Gastroesophageal sphincter (tissue), 4 donors: ENCODE data around the gene TSPAN12. TPM values are rescaled to one million over a fixed set of nuclear protein-coding genes. Genes with fewer than 3 reads are reported as not detected.

Experiments
- ATAC-seq: fragments of 150-250 bp; one replicate; pipeline ENCODE4 v1.9.1; 2016; ENCODE audit warnings: mild to moderate bottlenecking, moderate library complexity
- H3K27ac ChIP-seq, 4 donors: fragments of 200-600 bp; sonication (generic) in 3 of 4; 1 replicate in 3 of 4; 2 replicates in 1 of 4; pipeline ENCODE4 v1.5.1; 2016 to 2019
- H3K27me3 ChIP-seq: fragments of 200-600 bp; sonication (generic); one replicate; pipeline ENCODE4 v1.5.1; 2019
- H3K36me3 ChIP-seq, 2 donors: fragments of 200-600 bp; sonication (generic); one replicate each; pipeline ENCODE4 v1.5.1; 2019; ENCODE audit warnings: control low read depth in 1 of 2
- H3K4me1 ChIP-seq, 3 donors: fragments of 200-600 bp; sonication (generic); 1 replicate in 2 of 3; 2 replicates in 1 of 3; pipeline ENCODE4 v1.5.1; 2016 to 2019; ENCODE audit warnings: control low read depth in 2 of 3
- H3K4me3 ChIP-seq, 2 donors: fragments of 200-600 bp; sonication (generic); one replicate each; pipeline ENCODE4 v1.5.1; 2019; ENCODE audit warnings: mild to moderate bottlenecking in 1 of 2, moderate library complexity in 1 of 2
- H3K9me3 ChIP-seq, 3 donors: fragments of 200-600 bp; sonication (generic); one replicate each; pipeline ENCODE4 v1.5.1; 2017 to 2019; ENCODE audit warnings: control low read depth in 2 of 3
- CTCF ChIP-seq, 4 experiments: fragments of 200-600 bp in 2 of 4; fragments of 450-650 bp in 2 of 4; sonication (generic) in 1 of 4; IDR thresholded peaks; one replicate each; pipeline ENCODE4 v1.5.1; 2017 to 2019; ENCODE audit warnings: antibody characterized with exemption in 4 of 4, mild to moderate bottlenecking in 2 of 4, moderate library complexity in 2 of 4
- EP300 ChIP-seq: sonication (generic); formaldehyde crosslinking; IDR thresholded peaks from one replicate; pipeline ENCODE4 v1.6.1; 2017; ENCODE audit warnings: antibody characterized with exemption, mild to moderate bottlenecking
- POLR2A ChIP-seq, 2 donors: fragments of 450-650 bp; IDR thresholded peaks; one replicate each; pipeline ENCODE4 v1.6.1; 2017; ENCODE audit warnings: antibody characterized with exemption in 2 of 2, mild to moderate bottlenecking in 2 of 2, moderate library complexity in 1 of 2
- POLR2AphosphoS5 ChIP-seq: sonication (generic); formaldehyde crosslinking; IDR thresholded peaks from one replicate; pipeline ENCODE4 v1.6.1; 2017; ENCODE audit warnings: antibody characterized with exemption
- WGBS, 2 donors: methylation state at CpG; one replicate each; pipeline ENCODE4 v1.1.5; 2018; ENCODE audit warnings: low coverage in 1 of 2; 5-methylcytosine and 5-hydroxymethylcytosine counted together
- total RNA-seq, 4 donors: library from RNA; depleted of rRNA; stranded (reverse); fragments of >200 nt; gene quantifications; one replicate each; pipeline ENCODE4 v1.1.0, GENCODE V29; 2016

TSPAN12 gene
- total RNA-seq, 4 donors from 2014 or later = 4.4 to 25.3 (median 6.9) TPM

GRCh38 chr7:120829487-120829886, 28.5 kb downstream of the TSPAN12 start:
- no peak overlapping the region for H3K4me3 ChIP-seq
- ATAC-seq = no peak
- no peaks in the 10 kb centered on the region for H3K4me1 ChIP-seq
- no peaks in the 10 kb centered on the region for H3K36me3 ChIP-seq
- H3K27me3 ChIP-seq = no peaks in the 10 kb centered on the region
- 93 to 94% methylated on average over 2 of the region's 2 CpGs for WGBS, 2 donors
- no peaks in the 10 kb centered on the region for H3K9me3 ChIP-seq
- TF ChIP-seq EP300 (no peak), CTCF (IDR thresholded peaks at IDR 0.05) (no peak), POLR2AphosphoS5 (no peak), POLR2A (IDR thresholded peaks at IDR 0.05) (no peak)
- no peak overlapping the region for H3K27ac ChIP-seq

- no peak overlapping the region for H3K4me3 ChIP-seq
- H3K36me3 ChIP-seq = no peaks in the 10 kb centered on the region
- H3K27me3 ChIP-seq = no peaks in the 10 kb centered on the region
- TF ChIP-seq EP300 (no peak), POLR2A (IDR thresholded peaks at IDR 0.05) (no peak), POLR2AphosphoS5 (no peak), CTCF (IDR thresholded peaks at IDR 0.05) (no peak)
- H3K9me3 ChIP-seq = no peaks in the 10 kb centered on the region
- H3K4me1 ChIP-seq = no peaks in the 10 kb centered on the region
- WGBS, 2 donors = 75 to 83% methylated on average over 2 of the region's 2 CpGs
- H3K27ac ChIP-seq = no peak overlapping the region
- no peak for ATAC-seq
These were observed 29.4 kb downstream of the TSPAN12 start for GRCh38 chr7:120828528-120828927.

- no peaks in the 10 kb centered on the region for H3K36me3 ChIP-seq
- H3K4me1 ChIP-seq = no peaks in the 10 kb centered on the region
- H3K27ac ChIP-seq = no peak overlapping the region
- ATAC-seq = no peak
- H3K27me3 ChIP-seq = no peaks in the 10 kb centered on the region
- no peak overlapping the region for H3K4me3 ChIP-seq
- WGBS, 2 donors = 35 to 36% methylated on average over 8 of the region's 8 CpGs
- no peak for TF ChIP-seq CTCF (IDR thresholded peaks at IDR 0.05)
- no peak for TF ChIP-seq POLR2AphosphoS5
- no peak for TF ChIP-seq EP300
- no peak for TF ChIP-seq POLR2A (IDR thresholded peaks at IDR 0.05)
- no peaks in the 10 kb centered on the region for H3K9me3 ChIP-seq
These were observed 30.4 kb downstream of the TSPAN12 start for GRCh38 chr7:120827371-120828118.

- H3K4me3 ChIP-seq = no peak overlapping the region
- H3K27me3 ChIP-seq = no peaks in the 10 kb centered on the region
- H3K27ac ChIP-seq = no peak overlapping the region
- no peaks in the 10 kb centered on the region for H3K36me3 ChIP-seq
- ATAC-seq = no peak
- H3K9me3 ChIP-seq = no peaks in the 10 kb centered on the region
- no peaks in the 10 kb centered on the region for H3K4me1 ChIP-seq
- no peak for TF ChIP-seq POLR2AphosphoS5
- no peak for TF ChIP-seq POLR2A (IDR thresholded peaks at IDR 0.05)
- TF ChIP-seq EP300 = no peak
- TF ChIP-seq CTCF (IDR thresholded peaks at IDR 0.05) = no peak
- WGBS, 2 donors = 18 to 23% methylated on average over 2 of the region's 2 CpGs
These were observed 32.4 kb downstream of the TSPAN12 start for GRCh38 chr7:120825576-120825975.

- Histone ChIP-seq H3K4me3 (no peak overlapping the region), H3K27ac (no peak overlapping the region)
- WGBS, 2 donors = 21 to 22% methylated on average over 1 of the region's 1 CpG
These were observed 32.8 kb downstream of the TSPAN12 start for GRCh38 chr7:120825152-120825551.

More at GRCh38 chr7:120825152-120825551, 32.8 kb downstream of the TSPAN12 start:
- Histone ChIP-seq H3K27me3 (no peaks in the 10 kb centered on the region), H3K9me3 (no peaks in the 10 kb centered on the region), H3K4me1 (no peaks in the 10 kb centered on the region), H3K36me3 (no peaks in the 10 kb centered on the region)
- no peak for ATAC-seq
- TF ChIP-seq POLR2A (IDR thresholded peaks at IDR 0.05) = no peak
- no peak for TF ChIP-seq EP300
- TF ChIP-seq CTCF (IDR thresholded peaks at IDR 0.05) = no peak
- no peak for TF ChIP-seq POLR2AphosphoS5
